GM12878 (cell line): ENCODE results near the gene HSPB6. TPM values are rescaled to one million over a fixed set of nuclear protein-coding genes. Genes with fewer than 3 reads are reported as not detected.

Experiments
- ATF7 ChIP-seq: fragments of 450-650 bp; IDR thresholded peaks from 2 replicates; pipeline ENCODE4 v1.6.1; 2016; ENCODE audit warnings: low read depth, mild to moderate bottlenecking
- BHLHE40 ChIP-seq, 2 experiments: fragments of 450-650 bp in 1 of 2; IDR thresholded peaks; 2 replicates each; pipeline ENCODE4 v1.6.1; 2011 to 2017; ENCODE audit warnings: low read depth in 2 of 2, borderline replicate concordance in 1 of 2, improper control_type of control experiment in 1 of 2, low read length in 1 of 2, mild to moderate bottlenecking in 1 of 2
- CEBPB ChIP-seq, 2 experiments: fragments of 150-350 bp in 1 of 2; IDR thresholded peaks; 2 replicates each; pipeline ENCODE4 v1.6.1; 2012 to 2014; ENCODE audit warnings: low read depth in 2 of 2, low read length in 2 of 2, borderline replicate concordance in 1 of 2, inconsistent platforms in 1 of 2
- ELK1 ChIP-seq: IDR thresholded peaks from 2 replicates; pipeline ENCODE4 v1.6.1; 2012; ENCODE audit warnings: low read depth, low read length, improper control_type of control experiment
- FOXK2 ChIP-seq: fragments of 450-650 bp; IDR thresholded peaks from 2 replicates; pipeline ENCODE4 v1.6.1; 2017; ENCODE audit warnings: mild to moderate bottlenecking, moderate library complexity
- GABPA ChIP-seq: IDR thresholded peaks from 2 replicates; pipeline ENCODE4 v1.6.1; 2014; ENCODE audit warnings: antibody characterized with exemption, low read depth, mild to moderate bottlenecking, inconsistent platforms
- IRF4 ChIP-seq: IDR thresholded peaks from 2 replicates; pipeline ENCODE4 v1.6.1; 2011; ENCODE audit warnings: low read depth, low read length
- MEF2A ChIP-seq: IDR thresholded peaks from 2 replicates; pipeline ENCODE4 v1.6.1; 2011; ENCODE audit warnings: low read depth, mild to moderate bottlenecking, low read length, moderate library complexity; ENCODE audit not compliant: insufficient read depth
- NFYA ChIP-seq: IDR thresholded peaks from 2 replicates; pipeline ENCODE4 v1.6.1; 2011; ENCODE audit warnings: low read depth, mild to moderate bottlenecking, low read length, improper control_type of control experiment, borderline replicate concordance
- NFYB ChIP-seq: IDR thresholded peaks from 2 replicates; pipeline ENCODE4 v1.6.1; 2011; ENCODE audit warnings: low read depth, mild to moderate bottlenecking, low read length, improper control_type of control experiment, moderate library complexity; ENCODE audit not compliant: insufficient read depth
- PBX3 ChIP-seq: IDR thresholded peaks from 2 replicates; pipeline ENCODE4 v1.6.1; 2011; ENCODE audit warnings: mild to moderate bottlenecking, low read depth, low read length, moderate library complexity; ENCODE audit not compliant: insufficient replicate concordance
- PML ChIP-seq: IDR thresholded peaks from 2 replicates; pipeline ENCODE4 v1.6.1; 2012; ENCODE audit warnings: low read length, inconsistent platforms
- POLR2AphosphoS5 ChIP-seq: IDR thresholded peaks from 2 replicates; pipeline ENCODE4 v1.6.1; 2011; ENCODE audit warnings: mild to moderate bottlenecking, low read length, inconsistent platforms
- RB1 ChIP-seq: fragments of 450-650 bp; formaldehyde crosslinking; IDR thresholded peaks from 2 replicates; pipeline ENCODE4 v1.6.1; 2017; ENCODE audit warnings: mild to moderate bottlenecking, borderline replicate concordance
- RBBP5 ChIP-seq: fragments of 200-600 bp; sonication (generic); conservative IDR thresholded peaks from 2 replicates; pipeline ENCODE4 v1.6.1; 2016
- RUNX3 ChIP-seq: IDR thresholded peaks from 2 replicates; pipeline ENCODE4 v1.6.1; 2012; ENCODE audit warnings: low read length, inconsistent platforms
- SIN3A ChIP-seq: IDR thresholded peaks from 2 replicates; pipeline ENCODE4 v1.6.1; 2012; ENCODE audit warnings: low read depth, low read length, improper control_type of control experiment
- SUPT20H ChIP-seq: IDR thresholded peaks from 2 replicates; pipeline ENCODE4 v1.6.1; 2011; ENCODE audit warnings: low read depth, mild to moderate bottlenecking, low read length, moderate library complexity, borderline replicate concordance; ENCODE audit not compliant: control insufficient read depth
- TARDBP ChIP-seq: IDR thresholded peaks from 2 replicates; pipeline ENCODE4 v1.6.1; 2016; ENCODE audit warnings: borderline replicate concordance
- TCF3 ChIP-seq: IDR thresholded peaks from 2 replicates; pipeline ENCODE4 v1.6.1; 2012; ENCODE audit warnings: low read depth, mild to moderate bottlenecking, low read length, borderline replicate concordance; ENCODE audit not compliant: insufficient read depth
- ZBTB33 ChIP-seq: fragments of 450-650 bp; IDR thresholded peaks from 2 replicates; pipeline ENCODE4 v1.6.1; 2017; ENCODE audit warnings: mild to moderate bottlenecking
- ZNF207 ChIP-seq: fragments of 450-650 bp; IDR thresholded peaks from 2 replicates; pipeline ENCODE4 v1.6.1; 2014; ENCODE audit warnings: antibody characterized with exemption, mild to moderate bottlenecking, borderline replicate concordance
- polyA plus RNA-seq, 11 experiments: library from polyadenylated mRNA; depleted of rRNA in 4 of 11; unstranded in 6 of 11; stranded (reverse) in 5 of 11; fragments of >200 nt; fragmentation: Nextera tagmentation in 4 of 11; fragmentation: Illumina TruSeq in 1 of 11; extraction: Ambion mirVana in 4 of 11; extraction: Trizol in 1 of 11; gene quantifications; 1 replicate in 1 of 11; 2 replicates in 10 of 11; pipeline versions ENCODE4 v1.2.1 to v1.2.3, GENCODE V29; 2011 to 2016; ENCODE audit warnings: inconsistent platforms in 2 of 11, missing spikeins in 2 of 11, low read depth in 1 of 11
- total RNA-seq, 4 experiments: library from RNA; depleted of rRNA in 3 of 4; stranded (reverse); fragments of >200 nt in 3 of 4; fragmentation: Illumina TruSeq in 1 of 4; extraction: Trizol in 1 of 4; gene quantifications; 2 replicates each; pipeline versions ENCODE4 v1.2.1 to v1.2.3, GENCODE V29; 2013 to 2021
- TF ChIP-seq, protein P1 (sequence below): fragments of 450-650 bp; IDR thresholded peaks from 2 replicates; pipeline ENCODE4 v1.6.1; 2018; ENCODE audit warnings: borderline replicate concordance, mild to moderate bottlenecking; ENCODE audit not compliant: partially characterized antibody

The HSPB6 gene
- total and polyA plus RNA-seq, 10 of the 15 experiments (the other 5 are each of a cell fraction or from before 2014, with no cell fraction given) = 0.09 to 1.6 (median 0.36) TPM; not detected in 4

DNA sequence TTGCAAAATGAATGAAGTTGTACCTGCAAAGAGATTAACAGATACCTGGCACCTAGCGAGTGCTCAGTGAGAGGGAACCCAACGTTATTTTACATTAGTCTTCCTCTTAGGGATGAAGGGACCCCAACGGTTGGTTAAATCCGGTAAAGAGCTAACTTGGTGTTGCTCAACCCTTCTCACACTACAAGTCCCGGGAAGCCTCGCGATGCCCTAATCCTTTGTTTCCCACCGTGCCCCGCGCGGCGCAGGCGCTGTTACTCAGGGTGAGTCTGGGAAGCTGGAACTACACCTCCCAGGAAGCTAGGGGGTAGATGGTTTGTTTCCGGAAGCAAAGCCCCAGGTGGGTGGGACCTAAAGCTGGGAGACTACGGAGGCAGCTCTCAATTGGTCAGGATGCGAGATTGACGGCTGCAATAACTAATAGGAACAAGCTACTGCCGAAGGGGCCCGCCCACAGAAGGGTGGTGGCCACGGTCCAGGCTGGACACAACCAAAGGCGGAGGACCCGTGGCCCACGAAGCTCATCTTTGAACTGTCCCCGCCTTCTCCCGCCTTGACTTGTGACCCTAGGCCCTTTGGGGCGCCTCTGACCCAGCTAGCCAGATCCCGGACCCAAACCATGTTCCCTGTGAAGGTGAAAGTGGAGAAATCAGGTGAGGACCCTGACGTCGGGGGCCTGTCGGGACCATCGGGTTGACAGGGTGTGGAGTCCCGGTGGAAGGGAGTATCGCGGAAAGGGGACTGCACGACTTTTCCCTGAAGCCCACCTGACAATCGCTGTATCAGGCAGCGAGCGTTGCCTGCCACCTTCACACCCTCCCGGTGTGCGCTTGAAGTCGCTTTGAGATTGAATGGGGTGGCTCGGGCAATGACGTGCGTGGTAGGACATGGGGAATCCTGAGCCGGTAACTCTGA, 8.5 kb downstream of the HSPB6 start, which contains the start of gene LIN37 (continued):
- no peak for TF ChIP-seq ZBTB33
- TF ChIP-seq NFYB = peak; percentile 89
- TF ChIP-seq NFYA = peak; percentile 74
- no peak for TF ChIP-seq SUPT20H
- no peak for TF ChIP-seq RBBP5
- peak; percentile 79 for TF ChIP-seq FOXK2
- peak in 1 of 2 experiments; percentile 87; a peak in 2 of 4 replicates for TF ChIP-seq CEBPB (IDR thresholded peaks at IDR 0.05; ENCODE audit: borderline replicate concordance in 1 of 2, low read depth in 2 of 2, low read length in 2 of 2)
- peak; percentile 70 for TF ChIP-seq ATF7
- peak; percentile 78; the same call in 1 of the 2 replicates for TF ChIP-seq SIN3A
- TF ChIP-seq PML = no peak
- TF ChIP-seq ELK1 = peak; percentile 86
- TF ChIP-seq RUNX3 = peak; percentile 49; the same call in 1 of the 2 replicates
- TF ChIP-seq RB1 = no peak; the same call in 1 of the 2 replicates
- peak; percentile 71; the same call in 1 of the 2 replicates for TF ChIP-seq POLR2AphosphoS5
- TF ChIP-seq IRF4 = no peak
- no peak for TF ChIP-seq MEF2A
- TF ChIP-seq PBX3 = peak; percentile 99
- peak; percentile 6; the same call in 1 of the 2 replicates for TF ChIP-seq TARDBP
- TF ChIP-seq TCF3 = no peak
- TF ChIP-seq ZNF207 = peak; percentile 74; the same call in 1 of the 2 replicates
- peak in 1 of 2 experiments; percentile 34; a peak in 1 of 4 replicates for TF ChIP-seq BHLHE40 (IDR thresholded peaks at IDR 0.05; ENCODE audit: borderline replicate concordance in 1 of 2, low read depth in 2 of 2, low read length in 1 of 2)
- TF ChIP-seq GABPA = peak; percentile 92
- TF ChIP-seq, protein P1, sequence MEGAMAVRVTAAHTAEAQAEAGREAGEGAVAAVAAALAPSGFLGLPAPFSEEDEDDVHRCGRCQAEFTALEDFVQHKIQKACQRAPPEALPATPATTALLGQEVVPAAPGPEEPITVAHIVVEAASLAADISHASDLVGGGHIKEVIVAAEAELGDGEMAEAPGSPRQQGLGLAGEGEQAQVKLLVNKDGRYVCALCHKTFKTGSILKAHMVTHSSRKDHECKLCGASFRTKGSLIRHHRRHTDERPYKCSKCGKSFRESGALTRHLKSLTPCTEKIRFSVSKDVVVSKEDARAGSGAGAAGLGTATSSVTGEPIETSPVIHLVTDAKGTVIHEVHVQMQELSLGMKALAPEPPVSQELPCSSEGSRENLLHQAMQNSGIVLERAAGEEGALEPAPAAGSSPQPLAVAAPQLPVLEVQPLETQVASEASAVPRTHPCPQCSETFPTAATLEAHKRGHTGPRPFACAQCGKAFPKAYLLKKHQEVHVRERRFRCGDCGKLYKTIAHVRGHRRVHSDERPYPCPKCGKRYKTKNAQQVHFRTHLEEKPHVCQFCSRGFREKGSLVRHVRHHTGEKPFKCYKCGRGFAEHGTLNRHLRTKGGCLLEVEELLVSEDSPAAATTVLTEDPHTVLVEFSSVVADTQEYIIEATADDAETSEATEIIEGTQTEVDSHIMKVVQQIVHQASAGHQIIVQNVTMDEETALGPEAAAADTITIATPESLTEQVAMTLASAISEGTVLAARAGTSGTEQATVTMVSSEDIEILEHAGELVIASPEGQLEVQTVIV = peak; percentile 68
